HG02763 (cell line): ENCODE data around the gene WNK3.

Source experiments
- ATAC-seq: cut with Tn5 transposase; IDR thresholded peaks from one replicate; pipeline ENCODE4 v1.9.1; 2021; ENCODE audit warnings: mild to moderate bottlenecking, moderate library complexity; ENCODE audit not compliant: unreplicated experiment

Gene WNK3

GRCh38 chrX:54246866-54247265 lies 111.0 kb downstream of the WNK3 start:
- no peak for ATAC-seq

- no peak for ATAC-seq
These were observed 119.3 kb downstream of the WNK3 start for GRCh38 chrX:54238588-54238987.

GRCh38 chrX:54237014-54237413 lies 120.8 kb downstream of the WNK3 start:
- no peak for ATAC-seq

GRCh38 chrX:54230435-54231148 lies 127.3 kb downstream of the WNK3 start:
- ATAC-seq: no peak

GRCh38 chrX:54223581-54223980 lies 134.3 kb downstream of the WNK3 start:
- no peak for ATAC-seq

GRCh38 chrX:54213603-54214002 lies 144.2 kb downstream of the WNK3 start:
- no peak for ATAC-seq

- ATAC-seq: no peak
These were observed 149.3 kb downstream of the WNK3 start for GRCh38 chrX:54208531-54208930.

- no peak for ATAC-seq
These were observed 159.6 kb downstream of the WNK3 start for GRCh38 chrX:54198262-54198661.

- ATAC-seq: no peak
These were observed 162.8 kb downstream of the WNK3 start for GRCh38 chrX:54194982-54195588.

GRCh38 chrX:54193085-54193821 lies 164.6 kb downstream of the WNK3 start:
- no peak for ATAC-seq

GRCh38 chrX:54184474-54184873 lies 173.4 kb downstream of the WNK3 start:
- no peak for ATAC-seq

GRCh38 chrX:54182864-54183613 lies 174.8 kb downstream of the WNK3 start, which contains the start of gene FAM120C:
Gene FAM120C (minus strand): TSS chrX:54183254. CDS start chrX:54183198, 56 bp downstream.
- peak; percentile 62 for ATAC-seq

GRCh38 chrX:54182194-54182863 lies 175.5 kb downstream of the WNK3 start:
- peak; percentile 56 for ATAC-seq

- ATAC-seq: no peak
These were observed 176.5 kb downstream of the WNK3 start for GRCh38 chrX:54181202-54181953.

- ATAC-seq: no peak
These were observed 177.4 kb downstream of the WNK3 start for GRCh38 chrX:54180403-54180802.

- ATAC-seq: no peak
These were observed 179.5 kb downstream of the WNK3 start for GRCh38 chrX:54178100-54178940.

- no peak for ATAC-seq
These were observed 180.5 kb downstream of the WNK3 start for GRCh38 chrX:54177306-54177705.

- ATAC-seq: no peak
These were observed 184.1 kb downstream of the WNK3 start for GRCh38 chrX:54173791-54174190.

GRCh38 chrX:54172455-54172854 lies 185.4 kb downstream of the WNK3 start:
- no peak for ATAC-seq
